Brain microvascular endothelial cell (primary cell): ENCODE data around the gene CRYBG1.

Experiments
- DNase-seq: peaks from one replicate; pipeline ENCODE4 v3.0.0-alpha.2; 2020
- H3K27ac ChIP-seq: fragments of 250-450 bp; sonication (Bioruptor Pico); 2 replicates; pipeline ENCODE4 v1.5.1; 2020; ENCODE audit warnings: mild to moderate bottlenecking, moderate library complexity
- H3K27me3 ChIP-seq: fragments of 250-450 bp; sonication (Bioruptor Pico); replicated peaks from 2 replicates; pipeline ENCODE4 v1.5.1; 2020; ENCODE audit warnings: mild to moderate bottlenecking
- H3K36me3 ChIP-seq: fragments of 250-450 bp; sonication (Bioruptor Pico); replicated peaks from 2 replicates; pipeline ENCODE4 v1.5.1; 2020; ENCODE audit warnings: mild to moderate bottlenecking
- H3K4me3 ChIP-seq: 2 replicates; pipeline ENCODE4 v1.5.1; 2011; ENCODE audit warnings: low read depth, mild to moderate bottlenecking, control low read depth, low read length, moderate library complexity
- CTCF ChIP-seq: IDR thresholded peaks from 2 replicates; pipeline ENCODE4 v1.5.1; 2011; ENCODE audit warnings: low read depth, mild to moderate bottlenecking, moderate library complexity, low read length, control low read depth, inconsistent platforms; ENCODE audit errors: missing control alignments
- in situ Hi-C: cut with HindIII; loops from 2 replicates; pipeline ENCODE4 v1.10.0; 2017; ENCODE audit warnings: low sequenced_read_pairs, low pct_ligation_motif_present

CRYBG1 gene

GRCh38 chr6:106453756-106454367 lies 93.3 kb downstream of the CRYBG1 start:
- no peak for DNase-seq
- no peak overlapping the region for H3K4me3 ChIP-seq

GRCh38 chr6:106456756-106457155 lies 96.2 kb downstream of the CRYBG1 start:
- H3K27me3 ChIP-seq = no peaks in the 10 kb centered on the region
- no peak overlapping the region for H3K27ac ChIP-seq
- DNase-seq = no peak
- H3K36me3 ChIP-seq = no peaks in the 10 kb centered on the region
- in situ Hi-C loops = no loop called here
- H3K4me3 ChIP-seq = no peak overlapping the region
- no peak for TF ChIP-seq CTCF

More at GRCh38 chr6:106453756-106454367, 93.3 kb downstream of the CRYBG1 start:
- Histone ChIP-seq H3K36me3 (no peaks in the 10 kb centered on the region), H3K27me3 (no peaks in the 10 kb centered on the region), H3K27ac (no peak overlapping the region)
- no peak for TF ChIP-seq CTCF
- in situ Hi-C loops = no loop called here

DNA sequence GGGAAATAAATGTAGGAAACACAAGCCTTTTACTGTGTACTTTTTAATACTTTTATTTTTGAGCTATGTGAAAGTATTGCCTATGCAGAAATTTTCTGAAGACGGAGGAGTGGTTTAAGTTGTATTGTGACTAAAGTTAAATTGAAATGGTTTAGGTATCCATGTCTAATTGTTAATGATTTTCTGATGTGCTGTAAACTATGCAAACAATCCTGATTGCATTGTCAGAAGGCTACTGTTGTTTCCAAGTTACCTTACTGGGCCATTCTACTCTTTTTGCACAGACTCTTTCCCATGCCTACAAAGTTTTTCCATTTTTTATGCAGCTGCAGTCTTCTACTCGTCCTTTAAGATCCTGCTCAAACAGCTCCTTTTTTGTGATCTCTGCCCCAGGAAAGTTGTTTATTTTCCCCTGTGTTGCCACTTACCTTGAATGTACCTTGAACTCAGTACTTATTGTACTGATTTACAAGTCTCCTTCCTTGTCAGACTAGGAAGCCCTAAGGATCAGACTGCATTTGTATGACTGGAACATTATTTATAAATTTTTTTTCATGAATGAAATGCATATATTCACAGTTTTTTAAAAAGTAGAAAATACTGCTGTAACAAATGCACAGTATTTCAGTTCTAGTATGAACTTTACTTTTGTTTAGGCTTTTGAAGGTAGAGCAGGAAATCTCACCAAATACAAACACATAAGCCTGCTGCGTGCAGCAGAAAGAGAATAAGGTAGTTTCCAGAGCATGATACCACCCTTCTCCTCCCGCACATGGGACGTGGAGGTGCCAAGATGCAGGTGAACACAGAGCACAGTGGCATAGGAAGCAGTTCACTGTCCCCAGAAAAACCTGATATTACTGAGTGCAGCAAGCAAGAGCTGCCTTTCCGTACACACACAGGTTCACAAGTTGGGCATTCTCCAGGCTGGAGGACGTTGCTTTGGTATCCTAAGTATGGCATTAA lies 97.8 kb downstream of the CRYBG1 start:
- in situ Hi-C loops = no loop called here
- no peak overlapping the region for H3K27ac ChIP-seq
- no peak for DNase-seq
- no peaks in the 10 kb centered on the region for H3K27me3 ChIP-seq
- no peak for TF ChIP-seq CTCF
- H3K36me3 ChIP-seq = no peaks in the 10 kb centered on the region
- H3K4me3 ChIP-seq = no peak overlapping the region

DNA sequence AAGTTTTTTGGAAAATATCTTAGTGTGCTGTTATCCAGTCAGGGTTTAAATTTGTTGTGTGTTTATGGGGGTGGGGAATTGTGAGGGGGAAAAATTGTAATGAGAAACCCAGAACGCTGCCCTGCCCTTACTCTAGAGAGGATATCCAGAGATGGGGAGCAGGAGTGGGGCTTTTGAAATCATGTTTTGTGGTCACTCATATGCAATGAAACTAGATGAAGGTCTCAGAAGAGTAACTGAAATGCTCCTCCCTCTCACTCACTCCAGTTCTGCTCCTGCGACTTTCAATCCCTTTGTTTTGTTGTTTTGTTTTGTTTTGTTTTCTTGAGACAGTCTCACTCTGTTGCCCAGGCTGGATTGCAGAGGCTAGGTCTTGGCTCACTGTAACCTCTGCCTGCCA lies 100.0 kb downstream of the CRYBG1 start:
- TF ChIP-seq CTCF = no peak
- Histone ChIP-seq H3K36me3 (no peaks in the 10 kb centered on the region), H3K27ac (no peak overlapping the region), H3K27me3 (no peaks in the 10 kb centered on the region), H3K4me3 (no peak overlapping the region)
- in situ Hi-C loops = no loop called here
- DNase-seq = no peak

- Histone ChIP-seq H3K4me3 (no peak overlapping the region), H3K27me3 (no peaks in the 10 kb centered on the region), H3K36me3 (no peaks in the 10 kb centered on the region), H3K27ac (no peak overlapping the region)
- TF ChIP-seq CTCF = no peak
- no peak for DNase-seq
- in situ Hi-C loops = no loop called here
These were observed 100.6 kb downstream of the CRYBG1 start for GRCh38 chr6:106461084-106461483.
